Measurements from ENCODE around the gene LYST.

The LYST gene

DNA sequence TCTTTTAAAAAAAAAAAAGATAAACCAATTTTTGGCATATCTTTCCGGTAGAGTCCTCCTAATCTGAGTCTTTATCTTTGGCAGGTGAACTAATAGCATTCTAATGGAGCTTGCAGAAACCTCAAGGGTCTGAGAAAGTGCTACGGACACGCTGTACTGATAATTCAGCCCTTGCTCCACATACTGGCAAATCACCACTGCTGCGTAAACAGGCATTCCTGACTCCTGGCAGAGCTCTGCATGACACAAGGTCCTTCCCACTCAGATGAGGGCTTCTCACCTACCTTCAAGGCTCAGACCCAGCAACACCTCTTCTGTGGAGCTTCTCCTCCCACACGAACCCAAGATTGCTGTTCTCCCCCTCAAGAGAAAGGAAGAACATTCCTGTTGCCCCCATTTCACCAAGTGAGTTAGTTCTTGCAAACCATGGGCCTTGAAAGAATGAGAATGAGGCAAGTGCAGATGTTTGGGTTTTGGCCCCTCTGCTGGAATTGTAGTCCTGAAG lies 48.0 kb downstream of the LYST start:
- TF ChIP-seq, protein P1, sequence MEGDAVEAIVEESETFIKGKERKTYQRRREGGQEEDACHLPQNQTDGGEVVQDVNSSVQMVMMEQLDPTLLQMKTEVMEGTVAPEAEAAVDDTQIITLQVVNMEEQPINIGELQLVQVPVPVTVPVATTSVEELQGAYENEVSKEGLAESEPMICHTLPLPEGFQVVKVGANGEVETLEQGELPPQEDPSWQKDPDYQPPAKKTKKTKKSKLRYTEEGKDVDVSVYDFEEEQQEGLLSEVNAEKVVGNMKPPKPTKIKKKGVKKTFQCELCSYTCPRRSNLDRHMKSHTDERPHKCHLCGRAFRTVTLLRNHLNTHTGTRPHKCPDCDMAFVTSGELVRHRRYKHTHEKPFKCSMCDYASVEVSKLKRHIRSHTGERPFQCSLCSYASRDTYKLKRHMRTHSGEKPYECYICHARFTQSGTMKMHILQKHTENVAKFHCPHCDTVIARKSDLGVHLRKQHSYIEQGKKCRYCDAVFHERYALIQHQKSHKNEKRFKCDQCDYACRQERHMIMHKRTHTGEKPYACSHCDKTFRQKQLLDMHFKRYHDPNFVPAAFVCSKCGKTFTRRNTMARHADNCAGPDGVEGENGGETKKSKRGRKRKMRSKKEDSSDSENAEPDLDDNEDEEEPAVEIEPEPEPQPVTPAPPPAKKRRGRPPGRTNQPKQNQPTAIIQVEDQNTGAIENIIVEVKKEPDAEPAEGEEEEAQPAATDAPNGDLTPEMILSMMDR (IDR thresholded peaks at IDR 0.05; ENCODE audit: extremely low read depth, missing control alignments): no peak
- DNase-seq (ENCODE audit: low spot score): no peak

DNA sequence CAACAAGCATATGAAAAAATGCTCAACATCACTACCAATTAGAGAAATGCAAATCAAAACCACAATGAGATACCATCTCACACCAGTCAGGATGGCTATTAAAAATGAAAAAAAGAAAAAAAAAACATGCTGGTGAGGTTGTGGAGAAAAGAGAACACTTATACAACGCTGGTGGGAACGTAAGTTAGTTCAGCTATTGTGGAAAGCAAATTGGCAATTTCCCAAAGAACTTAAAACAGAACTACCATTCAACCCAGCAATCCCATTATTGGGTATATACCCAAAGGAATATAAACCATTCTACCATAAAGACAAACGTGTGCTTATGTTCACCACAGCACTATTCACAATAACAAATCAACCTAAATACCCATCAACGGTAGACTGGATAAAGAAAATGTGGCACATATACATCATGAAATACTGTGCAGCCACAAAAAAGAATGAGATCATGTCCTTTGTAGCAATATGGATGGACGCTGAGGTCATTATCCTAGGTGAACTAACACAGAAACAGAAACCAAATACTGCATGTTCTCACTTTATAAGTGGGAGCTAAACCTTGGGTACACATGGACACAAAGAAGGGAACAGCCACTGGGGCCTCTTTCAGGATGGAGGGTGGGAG lies 49.5 kb downstream of the LYST start:
- TF ChIP-seq, protein P1 (IDR thresholded peaks at IDR 0.05; ENCODE audit: extremely low read depth, missing control alignments): no peak
- DNase-seq (ENCODE audit: low spot score): no peak

DNA sequence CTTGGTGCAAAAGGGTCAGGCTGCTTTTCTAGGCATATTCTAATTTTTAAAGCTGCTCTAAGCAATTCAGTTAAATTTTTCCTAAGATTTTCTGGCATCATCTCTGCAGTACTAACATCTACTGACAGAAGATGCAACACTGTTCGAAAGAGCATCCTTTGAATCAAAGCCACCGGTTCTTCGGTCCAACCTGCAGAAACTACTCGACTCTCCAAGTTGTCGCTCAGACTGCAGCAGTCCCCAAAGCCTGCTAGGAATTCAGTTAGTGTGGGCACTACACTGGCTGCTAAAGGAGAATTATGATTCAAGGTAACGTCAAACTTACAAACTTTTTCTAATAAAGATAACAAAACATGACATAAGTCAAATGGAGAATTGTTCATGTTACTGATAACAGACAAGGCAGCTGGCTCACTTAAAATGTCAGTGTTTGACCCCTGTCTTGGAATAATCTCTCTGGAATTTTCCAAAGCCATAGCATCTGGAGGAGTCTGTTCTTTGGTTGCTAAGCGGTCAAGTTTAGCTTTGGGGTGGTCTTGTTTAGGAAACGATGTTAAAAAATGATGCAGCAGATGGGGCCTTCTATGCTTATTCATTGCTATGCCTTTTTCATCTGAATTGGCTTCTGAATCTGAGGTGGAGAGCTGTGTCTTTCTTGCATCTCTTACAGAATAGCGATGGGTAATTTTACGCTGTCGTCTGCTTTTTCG lies 56.9 kb downstream of the LYST start:
- TF ChIP-seq, protein P1 (IDR thresholded peaks at IDR 0.05; ENCODE audit: extremely low read depth, missing control alignments): no peak

DNA sequence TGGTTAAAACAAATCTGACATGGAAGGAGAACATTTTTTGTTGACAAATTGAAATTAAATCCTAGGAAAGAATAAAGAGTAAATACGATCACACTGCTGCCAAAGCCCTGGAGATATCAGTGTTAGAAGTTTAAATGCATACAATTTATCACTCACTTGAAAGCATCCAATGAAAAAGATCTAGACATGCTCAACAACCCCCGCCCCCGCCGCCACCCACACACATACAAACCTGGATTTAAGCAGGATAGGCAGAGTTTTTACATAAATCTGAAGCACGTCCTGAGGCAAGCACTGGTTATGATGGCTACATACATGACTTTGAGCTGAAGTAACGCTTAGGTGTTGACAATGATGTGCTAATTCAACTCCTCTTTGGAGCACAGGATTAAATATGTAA lies 58.5 kb downstream of the LYST start:
- no peak for DNase-seq (ENCODE audit: low spot score)
- TF ChIP-seq, protein P1 (IDR thresholded peaks at IDR 0.05; ENCODE audit: extremely low read depth, missing control alignments): no peak

More for the DNA sequence above, 56.9 kb downstream of the LYST start:
- DNase-seq (ENCODE audit: low spot score): no peak

DNA sequence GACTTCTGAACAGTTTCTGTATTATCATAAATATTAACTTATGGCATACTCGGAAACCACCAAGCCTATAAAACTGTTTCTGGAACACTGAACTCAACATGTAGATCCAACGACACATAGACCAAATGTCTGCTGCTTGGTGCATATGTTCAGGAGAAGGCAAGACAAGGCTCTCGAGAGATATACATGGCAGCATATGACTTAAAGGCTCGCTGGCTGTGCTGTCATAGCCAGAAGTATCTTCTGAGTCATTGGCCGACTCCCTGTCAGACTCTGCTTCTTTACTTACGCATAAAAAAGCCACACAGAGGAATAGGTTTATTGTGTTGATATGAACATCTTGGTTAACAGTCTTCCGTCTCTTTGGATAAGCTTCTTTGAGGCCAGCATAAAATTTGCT lies 60.6 kb downstream of the LYST start:
- no peak for DNase-seq (ENCODE audit: low spot score)
- TF ChIP-seq, protein P1 (IDR thresholded peaks at IDR 0.05; ENCODE audit: extremely low read depth, missing control alignments): no peak

DNA sequence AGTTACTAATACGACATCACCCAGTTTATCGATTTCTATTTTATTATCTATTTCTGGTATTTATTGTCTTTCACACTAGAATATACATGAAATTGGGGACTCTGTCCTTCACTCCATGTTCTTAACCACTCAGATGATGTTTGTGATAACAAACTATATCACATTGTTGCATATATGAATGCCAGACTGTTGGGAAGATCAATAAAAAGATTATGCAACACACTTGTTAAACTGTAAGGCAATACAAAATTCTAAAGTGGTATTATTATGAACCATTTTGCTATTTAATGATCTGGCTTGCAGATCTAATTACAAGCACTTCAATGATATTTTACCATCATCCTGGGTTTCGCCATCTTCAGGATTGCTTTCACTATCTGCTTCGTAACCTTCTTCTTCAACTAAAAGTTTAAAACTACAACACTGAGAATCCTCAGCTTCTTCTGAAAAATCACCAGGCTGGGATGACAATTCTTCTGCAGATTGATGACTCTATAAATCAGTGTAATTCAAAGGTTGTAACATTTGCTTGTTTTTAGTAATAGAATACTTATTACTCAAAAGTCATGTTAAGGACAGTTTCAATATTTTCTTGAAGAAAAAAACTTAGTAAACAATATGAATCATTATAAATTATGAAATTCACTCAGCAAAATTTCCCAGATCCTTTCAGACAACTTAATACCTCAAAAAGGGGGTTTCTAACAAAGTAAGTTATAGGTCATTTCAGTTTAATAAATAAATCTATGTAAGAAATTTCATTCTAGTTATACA lies 63.9 kb downstream of the LYST start:
- no peak for DNase-seq (ENCODE audit: low spot score)
- TF ChIP-seq, protein P1 (IDR thresholded peaks at IDR 0.05; ENCODE audit: extremely low read depth, missing control alignments): no peak

DNA sequence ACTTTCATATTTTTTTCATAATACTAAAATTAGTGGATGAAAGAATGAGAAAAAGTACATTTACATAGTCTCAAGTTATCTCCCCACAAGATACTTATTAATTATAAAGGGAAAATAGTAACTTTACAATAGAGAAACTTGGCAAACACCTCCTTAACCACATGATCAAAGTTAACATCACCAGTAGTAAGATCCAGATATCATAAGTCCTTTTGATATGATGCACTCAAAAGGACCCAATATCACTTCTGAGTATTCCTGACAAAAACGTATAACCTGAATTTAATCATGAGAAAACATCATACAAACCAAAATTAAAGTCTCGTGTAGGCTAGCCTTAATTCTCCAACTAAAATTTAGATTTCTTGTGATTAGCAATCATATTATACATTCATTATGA lies 67.4 kb downstream of the LYST start:
- no peak for DNase-seq (ENCODE audit: low spot score)
- TF ChIP-seq, protein P1 (IDR thresholded peaks at IDR 0.05; ENCODE audit: extremely low read depth, missing control alignments): no peak

Data from GM20000 (cell line).